MM.1S (cell line): Measurements from ENCODE around the gene RSBN1L.

Experiments
- DNase-seq: peaks from one replicate; pipeline ENCODE4 v3.0.0-alpha.2; 2015
- H2AFZ ChIP-seq: fragments of 300-600 bp; sonication (generic); 2 replicates; pipeline ENCODE4 v1.6.0; 2016; ENCODE audit warnings: antibody characterized with exemption, low read length
- H3F3A ChIP-seq: fragments of 300-600 bp; sonication (generic); 2 replicates; pipeline ENCODE4 v1.6.1; 2016; ENCODE audit warnings: mild to moderate bottlenecking, antibody characterized with exemption, low read length, moderate library complexity, mixed read lengths; ENCODE audit not compliant: insufficient read depth
- H3K27ac ChIP-seq: fragments of 300-600 bp; sonication (generic); 2 replicates; pipeline ENCODE4 v1.5.1; 2016; ENCODE audit warnings: mild to moderate bottlenecking, low read length
- H3K27me3 ChIP-seq: fragments of 300-600 bp; sonication (generic); replicated peaks from 2 replicates; pipeline ENCODE4 v1.6.0; 2016; ENCODE audit warnings: low read length; ENCODE audit not compliant: insufficient read depth
- H3K36me3 ChIP-seq: fragments of 300-600 bp; sonication (generic); replicated peaks from 2 replicates; pipeline ENCODE4 v1.6.1; 2016; ENCODE audit warnings: mild to moderate bottlenecking, low read length, mixed read lengths; ENCODE audit not compliant: insufficient read depth
- H3K4me1 ChIP-seq: fragments of 300-600 bp; sonication (generic); 2 replicates; pipeline ENCODE4 v1.6.1; 2016; ENCODE audit warnings: low read length, mixed read lengths
- H3K4me2 ChIP-seq: fragments of 300-600 bp; sonication (generic); 2 replicates; pipeline ENCODE4 v1.6.0; 2016; ENCODE audit warnings: low read depth, low read length
- H3K4me3 ChIP-seq: fragments of 300-600 bp; sonication (generic); 2 replicates; pipeline ENCODE4 v1.5.1; 2016; ENCODE audit warnings: low read length, mixed read lengths
- H3K79me2 ChIP-seq: fragments of 300-600 bp; sonication (generic); 2 replicates; pipeline ENCODE4 v1.6.1; 2016; ENCODE audit warnings: mixed run types, low read length, mixed read lengths
- H3K9ac ChIP-seq: fragments of 300-600 bp; sonication (generic); 2 replicates; pipeline ENCODE4 v1.6.1; 2016; ENCODE audit warnings: low read length, mixed read lengths
- H3K9me2 ChIP-seq: fragments of 300-600 bp; sonication (generic); replicated peaks from 2 replicates; pipeline ENCODE4 v1.6.1; 2016; ENCODE audit warnings: mild to moderate bottlenecking, low read length, mixed read lengths; ENCODE audit not compliant: insufficient read depth
- H3K9me3 ChIP-seq: fragments of 300-600 bp; sonication (generic); replicated peaks from 2 replicates; pipeline ENCODE4 v1.6.1; 2016; ENCODE audit warnings: mild to moderate bottlenecking, low read length, mixed read lengths; ENCODE audit not compliant: insufficient read depth
- H4K20me1 ChIP-seq: fragments of 300-600 bp; sonication (generic); 2 replicates; pipeline ENCODE4 v1.6.1; 2016; ENCODE audit warnings: mild to moderate bottlenecking, low read length, moderate library complexity, mixed read lengths; ENCODE audit not compliant: insufficient read depth
- EZH2 ChIP-seq: fragments of 300-600 bp; sonication (generic); optimal IDR thresholded peaks from 2 replicates; pipeline ENCODE3; 2017; ENCODE audit warnings: low read depth, mild to moderate bottlenecking, antibody characterized with exemption, low read length, mixed read lengths
- EZH2phosphoT487 ChIP-seq: fragments of 300-600 bp; sonication (generic); IDR thresholded peaks from 2 replicates; pipeline ENCODE4 v1.6.1; 2018; ENCODE audit warnings: antibody characterized with exemption, low read length
- TF ChIP-seq, protein P1 (sequence below): fragments of 300-600 bp; sonication (generic); IDR thresholded peaks from 2 replicates; pipeline ENCODE4 v1.5.1; 2016; ENCODE audit warnings: antibody characterized with exemption, low read length, mixed read lengths

RSBN1L gene

DNA sequence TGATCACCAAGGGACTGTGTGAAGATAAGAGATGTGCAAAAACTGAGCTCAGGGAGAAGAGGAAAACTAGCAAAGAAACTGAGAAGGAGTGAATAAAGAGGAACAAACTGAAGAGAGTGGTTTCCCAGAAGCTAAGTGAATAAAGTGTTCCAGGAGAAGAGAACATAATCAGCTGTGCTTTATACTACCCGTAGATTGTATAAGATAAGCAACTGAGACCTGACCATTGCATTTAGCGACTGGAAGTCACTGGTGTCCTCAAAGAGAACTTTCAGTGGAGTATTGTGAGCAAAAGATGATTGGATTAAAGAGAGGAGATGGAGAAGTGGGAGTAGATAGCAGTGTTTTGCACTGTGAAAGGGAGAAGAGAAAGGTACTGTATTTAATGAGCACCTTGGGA lies 116.9 kb downstream of the RSBN1L start:
- Histone ChIP-seq H3K9ac (no peak overlapping the region), H4K20me1 (no peaks in the 10 kb centered on the region), H3K4me3 (no peak overlapping the region), H3K9me2 (no peaks in the 10 kb centered on the region), H3K4me2 (no peak overlapping the region), H3K9me3 (no peaks in the 10 kb centered on the region), H3K4me1 (no peaks in the 10 kb centered on the region), H3K27ac (no peak overlapping the region), H3F3A (no peaks in the 10 kb centered on the region), H2AFZ (no peak overlapping the region), H3K36me3 (no peaks in the 10 kb centered on the region), H3K79me2 (peaks cover 51% of the 10 kb centered on the region), H3K27me3 (no peaks in the 10 kb centered on the region)
- no peak for DNase-seq
- TF ChIP-seq EZH2phosphoT487 (no peak), EZH2 (no peak)
- TF ChIP-seq, protein P1, sequence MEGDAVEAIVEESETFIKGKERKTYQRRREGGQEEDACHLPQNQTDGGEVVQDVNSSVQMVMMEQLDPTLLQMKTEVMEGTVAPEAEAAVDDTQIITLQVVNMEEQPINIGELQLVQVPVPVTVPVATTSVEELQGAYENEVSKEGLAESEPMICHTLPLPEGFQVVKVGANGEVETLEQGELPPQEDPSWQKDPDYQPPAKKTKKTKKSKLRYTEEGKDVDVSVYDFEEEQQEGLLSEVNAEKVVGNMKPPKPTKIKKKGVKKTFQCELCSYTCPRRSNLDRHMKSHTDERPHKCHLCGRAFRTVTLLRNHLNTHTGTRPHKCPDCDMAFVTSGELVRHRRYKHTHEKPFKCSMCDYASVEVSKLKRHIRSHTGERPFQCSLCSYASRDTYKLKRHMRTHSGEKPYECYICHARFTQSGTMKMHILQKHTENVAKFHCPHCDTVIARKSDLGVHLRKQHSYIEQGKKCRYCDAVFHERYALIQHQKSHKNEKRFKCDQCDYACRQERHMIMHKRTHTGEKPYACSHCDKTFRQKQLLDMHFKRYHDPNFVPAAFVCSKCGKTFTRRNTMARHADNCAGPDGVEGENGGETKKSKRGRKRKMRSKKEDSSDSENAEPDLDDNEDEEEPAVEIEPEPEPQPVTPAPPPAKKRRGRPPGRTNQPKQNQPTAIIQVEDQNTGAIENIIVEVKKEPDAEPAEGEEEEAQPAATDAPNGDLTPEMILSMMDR, result no peak

DNA sequence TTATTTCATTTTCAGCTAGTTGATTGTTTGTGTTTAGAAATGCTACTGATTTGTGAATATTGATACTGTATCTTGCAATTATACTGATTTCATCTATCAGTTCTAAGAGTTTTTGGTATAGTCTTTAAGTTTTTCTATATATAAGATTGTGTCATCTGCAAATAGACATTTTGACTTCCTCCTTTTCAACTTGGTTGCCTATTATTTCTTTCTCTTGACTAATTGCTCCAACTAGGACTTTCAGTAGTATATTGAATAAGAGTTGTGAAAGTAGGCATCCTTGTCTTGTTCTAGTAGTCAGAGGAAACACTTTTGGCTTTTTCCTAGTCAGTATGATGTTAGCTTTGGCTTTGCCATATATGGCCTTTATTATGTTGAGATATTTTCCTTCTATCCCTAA lies 122.8 kb downstream of the RSBN1L start:
- Histone ChIP-seq H3F3A (peaks cover 2% of the 10 kb centered on the region; the same call in 1 of the 2 replicates), H3K9me3 (0 out of 2 replicates have a peak, but pooled peaks cover 6% of the 10 kb centered on the region), H3K4me1 (peaks cover 7% of the 10 kb centered on the region; the same call in 1 of the 2 replicates), H3K9me2 (no peaks in the 10 kb centered on the region), H3K27ac (no peak overlapping the region), H3K79me2 (peaks cover 33% of the 10 kb centered on the region), H3K9ac (no peak overlapping the region), H3K4me3 (no peak overlapping the region), H4K20me1 (no peaks in the 10 kb centered on the region), H3K27me3 (no peaks in the 10 kb centered on the region), H2AFZ (no peak overlapping the region), H3K36me3 (no peaks in the 10 kb centered on the region), H3K4me2 (no peak overlapping the region)
- no peak for DNase-seq
- TF ChIP-seq, protein P1, result no peak
- TF ChIP-seq EZH2 (no peak), EZH2phosphoT487 (no peak)

DNA sequence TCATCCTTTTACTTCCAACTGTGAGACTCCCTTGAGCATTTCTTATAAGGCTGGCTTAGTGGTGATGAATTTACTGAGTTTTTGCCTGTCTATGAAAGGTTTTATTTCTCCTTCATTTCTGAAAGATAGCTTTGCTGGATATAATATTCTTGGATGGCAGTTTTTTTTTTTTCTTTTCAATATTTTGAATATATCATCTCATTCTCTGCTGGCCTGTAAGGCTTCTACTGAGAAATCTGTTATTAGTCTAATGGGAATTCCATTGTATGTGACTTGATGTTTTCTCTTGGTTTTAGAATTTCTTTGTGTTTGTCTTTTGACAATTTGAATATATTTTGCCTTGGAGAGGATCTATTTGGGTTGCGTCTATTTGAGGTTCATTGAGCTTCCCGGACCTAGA lies 124.7 kb downstream of the RSBN1L start:
- peaks cover 9% of the 10 kb centered on the region; the same call in 1 of the 2 replicates for H3K4me1 ChIP-seq
- H3K79me2 ChIP-seq, result peaks cover 32% of the 10 kb centered on the region
- peaks cover 4% of the 10 kb centered on the region; the same call in 1 of the 2 replicates for H3F3A ChIP-seq
- no peak overlapping the region for H3K4me3 ChIP-seq
- no peak overlapping the region for H3K27ac ChIP-seq
- H3K36me3 ChIP-seq, result no peaks in the 10 kb centered on the region
- H3K9me2 ChIP-seq, result no peaks in the 10 kb centered on the region
- DNase-seq, result no peak
- TF ChIP-seq EZH2phosphoT487 (no peak), EZH2 (no peak)
- TF ChIP-seq, protein P1, result no peak
- no peaks in the 10 kb centered on the region for H4K20me1 ChIP-seq
- H2AFZ ChIP-seq, result no peak overlapping the region
- 0 out of 2 replicates have a peak, but pooled peaks cover 6% of the 10 kb centered on the region for H3K9me3 ChIP-seq
- H3K27me3 ChIP-seq, result no peaks in the 10 kb centered on the region
- H3K4me2 ChIP-seq, result no peak overlapping the region
- H3K9ac ChIP-seq, result no peak overlapping the region
